Epithelial cell of proximal tubule (primary cell): ENCODE data around the gene RASA1. TPM values are rescaled to one million over a fixed set of nuclear protein-coding genes. Genes with fewer than 3 reads are reported as not detected.

ENCODE experiments used
- DNase-seq: peaks from one replicate; pipeline ENCODE4 v3.0.0-alpha.2; 2011; ENCODE audit warnings: low read depth
- H3K4me3 ChIP-seq: 2 replicates; pipeline ENCODE4 v1.5.1; 2011; ENCODE audit warnings: low read depth, mild to moderate bottlenecking, low read length
- CTCF ChIP-seq: conservative IDR thresholded peaks from 2 replicates; pipeline ENCODE4 v1.5.1; 2012; ENCODE audit warnings: low read depth, mild to moderate bottlenecking, low read length
- total RNA-seq: library from RNA; depleted of rRNA; stranded (reverse); fragments of >200 nt; gene quantifications from 2 replicates; pipeline ENCODE4 v1.2.3, GENCODE V29; 2015

Gene RASA1
- total RNA-seq, 1 donor from 2014 or later = 40.7 TPM

DNA sequence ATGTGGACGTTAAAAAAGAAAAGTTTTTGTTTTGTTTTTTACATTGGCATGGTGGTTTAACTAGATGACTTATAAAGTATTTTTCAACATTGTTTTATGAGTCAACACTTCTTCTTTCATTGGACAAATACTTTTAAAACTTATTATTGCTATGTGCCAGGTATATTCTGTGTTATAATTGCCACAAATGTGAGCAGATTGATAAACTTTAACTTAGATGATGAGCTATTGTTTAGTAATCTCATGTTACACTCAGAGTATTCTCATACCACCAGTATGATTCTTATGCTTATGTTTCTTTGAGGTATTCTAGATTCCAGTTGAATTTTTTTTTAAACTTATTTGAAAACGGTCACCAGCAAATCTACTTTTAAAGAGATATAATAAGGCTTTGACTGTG lies 60.3 kb downstream of the RASA1 start:
- no peak overlapping the region for H3K4me3 ChIP-seq
- DNase-seq = no peak
- no peak for TF ChIP-seq CTCF

GRCh38 chr5:87329114-87329513 lies 61.4 kb downstream of the RASA1 start:
- no peak for DNase-seq
- TF ChIP-seq CTCF = no peak
- H3K4me3 ChIP-seq = no peak overlapping the region

DNA sequence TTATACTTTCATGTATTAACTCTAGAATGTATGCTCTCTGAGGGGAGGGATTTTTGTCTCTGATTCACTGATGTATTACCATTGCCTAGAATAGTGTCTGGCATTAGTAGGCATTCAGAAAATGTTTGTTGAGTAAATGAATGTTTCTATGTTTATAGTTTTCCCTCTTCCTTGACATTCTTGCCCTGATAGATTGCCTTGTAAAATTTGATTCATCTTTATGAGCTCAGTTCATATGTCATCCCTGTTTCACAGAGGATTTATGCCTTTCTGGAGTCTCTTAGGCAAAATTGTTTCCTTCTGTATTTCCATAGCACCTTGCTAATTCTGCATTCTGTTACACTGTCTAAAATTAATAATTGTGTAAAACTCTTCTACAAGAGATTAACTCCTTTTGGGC lies 72.3 kb downstream of the RASA1 start:
- no peak for DNase-seq
- no peak for TF ChIP-seq CTCF
- no peak overlapping the region for H3K4me3 ChIP-seq

DNA sequence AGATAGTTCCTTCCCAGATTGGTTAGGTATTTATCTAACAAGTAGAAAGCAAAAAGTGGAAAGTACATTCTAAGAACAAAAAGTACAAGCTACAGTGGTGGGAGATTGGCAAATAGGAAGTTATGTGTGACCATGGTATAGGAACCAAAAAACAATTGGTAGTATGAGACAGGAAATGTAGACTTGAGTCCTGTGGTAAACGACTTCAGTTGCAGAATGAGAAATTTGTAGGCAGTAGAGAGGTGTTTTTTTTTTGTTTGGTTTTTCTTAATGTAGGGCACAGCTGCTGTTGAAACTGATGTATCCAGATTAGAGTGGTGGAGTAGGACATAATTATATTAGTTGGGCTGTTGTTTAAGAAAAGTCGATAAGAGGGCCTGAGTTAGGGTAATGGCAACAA lies 73.0 kb downstream of the RASA1 start:
- H3K4me3 ChIP-seq = no peak overlapping the region
- no peak for TF ChIP-seq CTCF
- no peak for DNase-seq

GRCh38 chr5:87347272-87347671 lies 79.6 kb downstream of the RASA1 start:
- no peak overlapping the region for H3K4me3 ChIP-seq
- no peak for TF ChIP-seq CTCF
- no peak for DNase-seq

DNA sequence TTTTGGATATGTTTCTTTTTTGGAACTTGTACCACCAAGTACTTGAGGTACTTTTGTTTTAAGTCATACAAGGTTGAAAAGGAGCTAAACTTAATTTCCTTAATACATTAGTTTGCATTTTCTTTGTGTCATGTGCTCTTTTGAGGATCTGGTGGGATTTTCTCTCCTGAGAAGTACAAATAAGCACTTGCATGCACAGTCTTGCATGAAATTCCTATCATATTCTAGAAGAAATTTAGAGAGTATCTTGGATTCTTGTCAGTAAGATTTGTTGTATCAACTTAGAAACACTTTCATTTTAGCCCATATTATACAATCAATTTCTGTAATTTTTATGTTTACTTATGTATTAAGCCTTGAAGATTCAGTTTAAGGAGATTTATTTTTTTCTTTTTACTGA lies 80.2 kb downstream of the RASA1 start:
- H3K4me3 ChIP-seq = no peak overlapping the region
- no peak for TF ChIP-seq CTCF
- no peak for DNase-seq

GRCh38 chr5:87354496-87354895 lies 86.8 kb downstream of the RASA1 start:
- TF ChIP-seq CTCF = no peak
- H3K4me3 ChIP-seq = no peak overlapping the region
- peak; percentile 32 for DNase-seq
